ENCODE results near the gene HK1.
"Not testable (repeated sequence)": the region's sequence is repeated elsewhere in the genome, so short reads cannot be mapped to it uniquely, and the experiment has no call there.

Gene HK1

DNA sequence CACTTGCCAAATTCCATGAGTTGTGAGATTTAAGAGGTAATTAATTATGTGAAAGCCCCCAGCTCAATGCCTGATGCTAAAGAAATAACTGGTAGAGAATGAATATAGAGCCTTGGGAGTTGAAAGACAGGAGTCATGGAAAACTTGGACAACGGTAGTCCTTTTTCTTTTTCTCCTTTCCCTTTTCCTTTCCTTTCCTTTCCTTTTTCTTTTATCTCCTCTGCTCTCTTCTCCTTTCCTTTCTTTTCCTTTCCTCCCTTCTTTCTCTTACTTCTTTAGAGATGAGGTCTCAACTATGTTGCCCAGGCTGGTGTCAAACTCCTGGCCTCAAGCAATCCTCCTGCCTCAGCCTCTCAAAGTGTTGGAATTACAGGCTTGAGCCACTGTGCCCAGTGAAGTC lies 165.1 kb downstream of the HK1 start:
- ATAC-seq (replicated peaks; ENCODE audit: extremely low read depth, poor library complexity, severe bottlenecking) (no peak), DNase-seq (ENCODE audit: low spot score in 2 of 2) (no peak)
- Mint-ChIP-seq H3K4me3 (no peak overlapping the region), H3K4me1 (no peaks in the 10 kb centered on the region), H3K9me3 (no peaks in the 10 kb centered on the region), H3K27me3 (peaks cover 28% of the 10 kb centered on the region), H3K27ac (ENCODE audit: low read depth) (no peak overlapping the region), H3K36me3 (ENCODE audit: insufficient read depth) (no peaks in the 10 kb centered on the region)

DNA sequence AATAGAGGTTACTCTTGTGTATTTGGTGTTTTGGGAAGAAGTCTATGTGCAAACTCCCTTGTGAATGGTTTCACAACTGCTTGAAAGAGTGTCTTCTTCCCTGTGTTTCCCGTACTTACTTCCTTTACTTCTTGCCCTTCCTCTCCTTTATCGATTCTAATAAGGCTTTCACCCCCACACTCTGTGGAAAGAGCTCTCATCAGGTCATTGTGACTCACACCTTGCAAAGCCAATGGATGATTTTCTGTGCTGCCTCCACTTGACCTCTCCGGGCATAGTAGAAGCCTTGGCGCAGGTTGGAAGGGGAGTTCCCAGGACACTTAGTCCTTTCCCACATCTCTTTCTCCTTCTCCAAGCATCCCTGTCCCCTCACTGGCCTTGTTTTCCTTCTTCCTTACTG lies 166.7 kb downstream of the HK1 start:
- H3K9me3 Mint-ChIP-seq, result no peaks in the 10 kb centered on the region
- peaks cover 21% of the 10 kb centered on the region for H3K27me3 Mint-ChIP-seq
- no peak for DNase-seq (ENCODE audit: low spot score in 2 of 2)
- ATAC-seq (replicated peaks; ENCODE audit: extremely low read depth, poor library complexity, severe bottlenecking), result no peak
- H3K4me1 Mint-ChIP-seq, result peaks cover 5% of the 10 kb centered on the region
- H3K36me3 Mint-ChIP-seq (ENCODE audit: insufficient read depth), result no peaks in the 10 kb centered on the region
- no peak overlapping the region for H3K4me3 Mint-ChIP-seq
- no peak overlapping the region for H3K27ac Mint-ChIP-seq (ENCODE audit: low read depth)

DNA sequence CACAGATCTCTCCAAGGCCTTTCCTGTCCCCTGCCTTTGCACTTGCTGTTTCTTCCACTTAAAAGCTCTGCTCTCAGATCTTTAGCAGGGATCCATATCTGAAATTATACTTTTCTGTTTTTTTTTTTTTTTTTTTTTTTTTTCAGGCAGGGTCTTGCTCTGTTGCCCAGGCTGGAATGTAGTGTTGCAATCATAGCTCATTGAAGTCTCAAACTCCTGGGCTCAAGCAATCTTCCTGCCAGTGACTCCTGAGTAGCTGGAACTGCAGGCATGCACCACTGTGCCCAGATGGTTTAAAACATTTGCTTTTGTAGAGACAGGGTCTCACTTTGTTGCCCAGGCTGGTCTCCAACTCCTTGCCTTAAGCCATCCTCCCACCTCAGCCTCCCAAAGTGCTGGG lies 167.9 kb downstream of the HK1 start:
- H3K4me1 Mint-ChIP-seq, result peaks cover 11% of the 10 kb centered on the region
- H3K36me3 Mint-ChIP-seq (ENCODE audit: insufficient read depth), result no peaks in the 10 kb centered on the region

DNA sequence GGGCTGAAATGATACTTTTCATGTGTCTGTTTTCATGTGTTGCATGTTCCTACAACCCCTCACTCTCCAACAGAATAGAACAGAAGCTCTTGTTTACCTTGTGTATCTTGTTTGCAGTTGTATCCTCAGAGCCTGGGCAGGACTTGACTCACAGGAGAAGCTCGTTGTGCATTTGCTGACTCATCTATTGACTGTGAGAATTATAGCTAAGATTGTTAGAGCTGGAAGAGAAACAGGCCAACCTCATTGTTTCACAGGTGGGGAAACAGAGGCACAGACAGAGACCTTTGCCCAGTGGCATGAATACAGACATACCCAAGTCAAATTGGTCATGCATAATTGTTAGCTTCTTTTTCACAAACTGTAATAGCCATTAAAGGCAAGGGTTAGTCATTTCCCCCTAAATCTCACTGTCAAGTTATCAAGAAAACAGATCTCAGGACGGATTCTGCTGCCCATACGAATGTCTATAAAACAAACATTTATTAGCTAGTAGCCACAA lies 168.4 kb downstream of the HK1 start:
- Mint-ChIP-seq H3K4me1 (peaks cover 16% of the 10 kb centered on the region), H3K27ac (ENCODE audit: low read depth) (no peak overlapping the region), H3K9me3 (no peaks in the 10 kb centered on the region), H3K36me3 (ENCODE audit: insufficient read depth) (no peaks in the 10 kb centered on the region), H3K4me3 (no peak overlapping the region), H3K27me3 (peaks cover 14% of the 10 kb centered on the region)
- ATAC-seq (replicated peaks; ENCODE audit: extremely low read depth, poor library complexity, severe bottlenecking) (no peak), DNase-seq (ENCODE audit: low spot score in 2 of 2) (no peak)

More for the DNA sequence above, 167.9 kb downstream of the HK1 start:
- DNase-seq (ENCODE audit: low spot score in 2 of 2) (no peak), ATAC-seq (replicated peaks; ENCODE audit: extremely low read depth, poor library complexity, severe bottlenecking) (no peak)
- H3K27me3 Mint-ChIP-seq, result peaks cover 19% of the 10 kb centered on the region
- no peak overlapping the region for H3K4me3 Mint-ChIP-seq
- H3K9me3 Mint-ChIP-seq, result no peaks in the 10 kb centered on the region
- H3K27ac Mint-ChIP-seq (ENCODE audit: low read depth), result no peak overlapping the region

DNA sequence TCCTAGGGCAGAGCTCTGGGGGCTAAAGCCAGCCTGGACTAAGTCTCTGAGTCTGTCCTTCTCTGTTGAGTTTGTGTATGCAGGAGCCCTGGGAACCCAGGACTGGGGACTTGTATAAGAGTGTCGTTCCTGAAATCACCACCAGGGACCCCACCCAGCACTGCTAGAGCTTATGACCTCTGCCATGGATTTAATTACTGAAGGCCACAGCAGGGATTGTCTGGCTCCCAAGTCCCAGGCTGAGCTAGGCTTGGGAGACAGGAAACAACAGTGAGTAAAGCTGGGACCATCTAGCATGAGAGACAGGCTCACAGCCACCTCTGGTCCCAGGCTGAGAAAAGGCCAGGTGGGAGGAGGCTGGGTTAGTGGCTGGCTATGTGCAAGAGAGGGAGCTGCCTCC lies 171.5 kb downstream of the HK1 start:
- ATAC-seq (replicated peaks; ENCODE audit: extremely low read depth, poor library complexity, severe bottlenecking) (no peak), DNase-seq (ENCODE audit: low spot score in 2 of 2) (peak in 1 of 2 donors; percentile 18)
- no peaks in the 10 kb centered on the region for H3K36me3 Mint-ChIP-seq (ENCODE audit: insufficient read depth)
- peaks cover 25% of the 10 kb centered on the region for H3K27me3 Mint-ChIP-seq
- H3K4me3 Mint-ChIP-seq, result no peak overlapping the region
- no peak overlapping the region for H3K27ac Mint-ChIP-seq (ENCODE audit: low read depth)
- H3K9me3 Mint-ChIP-seq, result no peaks in the 10 kb centered on the region
- peaks cover 25% of the 10 kb centered on the region for H3K4me1 Mint-ChIP-seq

DNA sequence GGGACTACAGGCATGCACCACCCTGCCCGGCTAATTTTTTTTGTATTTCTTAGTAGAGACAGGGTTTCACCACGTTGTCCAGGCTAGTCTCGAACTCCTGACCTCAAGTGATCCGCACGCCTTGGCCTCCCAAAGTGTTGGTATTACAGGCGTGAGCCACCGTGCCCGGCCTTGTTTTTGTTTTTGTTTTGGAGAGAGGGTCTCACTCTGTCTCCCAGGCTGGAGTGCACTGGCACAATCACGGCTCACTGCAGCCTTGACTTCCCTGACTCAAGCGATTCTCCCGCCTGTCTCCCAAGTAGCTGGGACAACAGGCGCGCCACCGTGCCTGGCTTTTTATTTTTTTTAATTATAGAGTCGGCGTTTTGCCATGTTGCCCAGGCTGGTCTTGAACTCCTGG lies 172.1 kb downstream of the HK1 start:
- H3K4me1 Mint-ChIP-seq, result peaks cover 25% of the 10 kb centered on the region
- not testable (repeated sequence) for H3K36me3 Mint-ChIP-seq (ENCODE audit: insufficient read depth); H3K27ac Mint-ChIP-seq (ENCODE audit: low read depth); ATAC-seq (replicated peaks; ENCODE audit: extremely low read depth, poor library complexity, severe bottlenecking); DNase-seq (ENCODE audit: low spot score in 2 of 2); H3K4me3 Mint-ChIP-seq; H3K9me3 Mint-ChIP-seq
- peaks cover 25% of the 10 kb centered on the region for H3K27me3 Mint-ChIP-seq

DNA sequence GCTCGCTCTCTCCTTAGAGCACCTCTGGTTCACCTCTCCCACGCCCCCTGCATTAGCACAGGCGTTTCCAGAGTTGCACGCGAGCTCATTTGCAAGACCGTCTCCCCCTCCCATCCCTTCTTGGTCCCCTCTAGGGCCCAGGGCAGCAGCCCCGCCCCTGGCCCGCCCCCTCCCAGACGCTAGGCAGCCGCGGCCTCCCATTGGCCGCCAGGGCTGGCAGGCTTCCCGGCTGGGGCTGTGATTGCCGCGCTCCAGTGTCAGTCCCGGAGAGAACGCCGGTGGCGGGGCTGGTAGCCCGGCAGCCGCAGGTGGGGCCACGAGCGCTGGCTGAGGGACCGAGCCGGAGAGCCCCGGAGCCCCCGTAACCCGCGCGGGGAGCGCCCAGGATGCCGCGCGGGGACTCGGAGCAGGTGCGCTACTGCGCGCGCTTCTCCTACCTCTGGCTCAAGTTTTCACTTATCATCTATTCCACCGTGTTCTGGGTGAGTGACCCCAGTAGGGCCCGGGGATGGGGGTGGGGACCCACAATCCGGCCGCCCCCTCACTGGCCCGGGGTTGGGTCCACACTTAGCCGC lies 173.0 kb downstream of the HK1 start, which contains the start of gene TSPAN15:
TSS of gene TSPAN15 (plus strand) at position 257 of the 575 bp plus-strand sequence. CDS start at position 387, 130 bp downstream.
- Mint-ChIP-seq H3K4me3 (peak within 1 kb of the TSS; percentile 82), H3K9me3 (no peaks in the 10 kb centered on the region), H3K4me1 (peaks cover 25% of the 10 kb centered on the region), H3K27me3 (peaks cover 25% of the 10 kb centered on the region), H3K27ac (ENCODE audit: low read depth) (no peak within 1 kb of the TSS), H3K36me3 (ENCODE audit: insufficient read depth) (no peaks in the 10 kb centered on the region)
- ATAC-seq (replicated peaks; ENCODE audit: extremely low read depth, poor library complexity, severe bottlenecking) (peak; percentile 79), DNase-seq (ENCODE audit: low spot score in 2 of 2) (peak; percentile 41 to 49)
